Panc1 (cell line): ENCODE results near the gene RBFOX1. TPM values are rescaled to one million over a fixed set of nuclear protein-coding genes. Genes with fewer than 3 reads are reported as not detected.

ENCODE experiments used
- ATAC-seq: fragments of 200-7000 bp; cut with Tn5 transposase; 2 replicates; pipeline ENCODE4 v1.9.1; 2020; ENCODE audit warnings: mild to moderate bottlenecking, moderate library complexity
- BruUV-seq: library from RNA; stranded (reverse); fragments of 400-500 nt; replicated peaks from 2 replicates; lab custom pipeline; 2021; lab: Mats Ljungman, UMichigan
- CTCF ChIA-PET: fragments of 300-600 bp; sonication (Branson Sonifier 250); formaldehyde crosslinking; loops from one replicate; lab custom pipeline; 2022; ENCODE audit warnings: antibody characterized with exemption; lab: Charles Lee
- POLR2A ChIA-PET: fragments of 300-600 bp; sonication (Branson Sonifier 250); formaldehyde crosslinking; loops from one replicate; lab custom pipeline; 2022; ENCODE audit warnings: antibody characterized with exemption; lab: Charles Lee
- DNase-seq: peaks from one replicate; pipeline ENCODE4 v3.0.0-alpha.2; 2010; ENCODE audit warnings: low read depth, low spot score
- H3K27ac ChIP-seq: 2 replicates; pipeline ENCODE4 v1.5.1; 2011; ENCODE audit warnings: mild to moderate bottlenecking, low read length, inconsistent platforms
- H3K27me3 ChIP-seq: fragments of 200-500 bp; sonication (Bioruptor generic); 2 replicates; pipeline ENCODE4 v1.6.0; 2014; ENCODE audit warnings: low read length, inconsistent platforms; ENCODE audit not compliant: control insufficient read depth, insufficient read depth
- H3K36me3 ChIP-seq: fragments of 200-500 bp; sonication (Bioruptor generic); 2 replicates; pipeline ENCODE4 v1.5.1; 2014; ENCODE audit warnings: inconsistent platforms, mild to moderate bottlenecking, low read length, moderate library complexity; ENCODE audit not compliant: control insufficient read depth, insufficient read depth
- H3K4me1 ChIP-seq: 2 replicates; pipeline ENCODE4 v1.5.1; 2011; ENCODE audit warnings: inconsistent platforms, mild to moderate bottlenecking, low read length, moderate library complexity; ENCODE audit not compliant: control insufficient read depth, insufficient read depth
- H3K4me3 ChIP-seq, 2 experiments: 2 replicates each; pipeline ENCODE4 v1.5.1; 2011 to 2012; ENCODE audit warnings: low read depth in 2 of 2, low read length in 2 of 2, mild to moderate bottlenecking in 2 of 2, inconsistent platforms in 1 of 2, moderate library complexity in 1 of 2
- H3K9me3 ChIP-seq: fragments of 200-500 bp; sonication (Bioruptor generic); 2 replicates; pipeline ENCODE4 v1.5.1; 2014; ENCODE audit warnings: low read depth, mild to moderate bottlenecking, inconsistent platforms, low read length, moderate library complexity; ENCODE audit not compliant: control insufficient read depth, insufficient read depth
- POLR2AphosphoS5 ChIP-seq: IDR thresholded peaks from 2 replicates; pipeline ENCODE4 v1.6.1; 2012; ENCODE audit warnings: mild to moderate bottlenecking, low read depth, low read length, moderate library complexity
- SIN3A ChIP-seq: IDR thresholded peaks from 2 replicates; pipeline ENCODE4 v1.6.1; 2012; ENCODE audit warnings: low read depth, mild to moderate bottlenecking, low read length, moderate library complexity, borderline replicate concordance; ENCODE audit not compliant: insufficient read depth
- TCF7L2 ChIP-seq: IDR thresholded peaks from 2 replicates; pipeline ENCODE4 v1.6.1; 2011; ENCODE audit warnings: mild to moderate bottlenecking, low read depth, low read length, inconsistent platforms
- in situ Hi-C: cut with HindIII; loops from 2 replicates; pipeline ENCODE4 v1.10.0; 2016; ENCODE audit warnings: low sequenced_read_pairs, low pct_unique_long_range_greater_than_20kb
- intact Hi-C: fragments of 100-400 bp; cut with micrococcal nuclease; formaldehyde crosslinking; loops from one replicate; pipeline ENCODE4 v1.10.0; 2022; ENCODE audit not compliant: unreplicated experiment
- total RNA-seq: library from RNA; stranded (reverse); gene quantifications from one replicate; pipeline ENCODE4 v1.2.1, GENCODE V29; 2021; ENCODE audit not compliant: unreplicated experiment
- TF ChIP-seq, protein P1 (sequence below): fragments of 450-650 bp; IDR thresholded peaks from 2 replicates; pipeline ENCODE4 v1.5.1; 2017; ENCODE audit warnings: mild to moderate bottlenecking
- TF ChIP-seq, protein P2 (sequence below), 2 experiments: IDR thresholded peaks; 2 replicates each; pipeline ENCODE4 v1.6.1; 2011 to 2012; ENCODE audit warnings: low read depth in 2 of 2, control low read depth in 1 of 2, low read length in 1 of 2, mild to moderate bottlenecking in 1 of 2, moderate library complexity in 1 of 2; ENCODE audit not compliant: insufficient read depth in 1 of 2

The RBFOX1 gene
- total RNA-seq, 1 experiment from 2014 or later, result not detected

DNA sequence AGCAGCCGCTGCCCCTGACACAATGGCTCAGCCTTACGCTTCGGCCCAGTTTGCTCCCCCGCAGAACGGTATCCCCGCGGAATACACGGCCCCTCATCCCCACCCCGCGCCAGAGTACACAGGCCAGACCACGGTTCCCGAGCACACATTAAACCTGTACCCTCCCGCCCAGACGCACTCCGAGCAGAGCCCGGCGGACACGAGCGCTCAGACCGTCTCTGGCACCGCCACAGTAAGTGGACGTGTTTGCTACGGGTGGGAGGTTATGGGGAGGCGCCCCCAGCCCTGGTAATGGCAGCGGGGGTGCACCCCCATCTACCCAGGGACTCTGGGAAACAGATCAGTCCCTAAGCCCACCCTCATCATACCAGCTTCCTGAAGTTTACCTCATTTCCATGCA is 185.5 kb downstream of the RBFOX1 start:
- ChIA-PET CTCF (no interaction called here), POLR2A (no interaction called here)
- Histone ChIP-seq H3K4me3 (no peak overlapping the region), H3K27ac (no peak overlapping the region), H3K36me3 (no peaks in the 10 kb centered on the region), H3K4me1 (no peaks in the 10 kb centered on the region), H3K27me3 (no peaks in the 10 kb centered on the region), H3K9me3 (no peaks in the 10 kb centered on the region)
- BruUV-seq, result no TSS peak
- DNase-seq (no peak), ATAC-seq (no peak)
- TF ChIP-seq SIN3A (no peak), TCF7L2 (no peak), POLR2AphosphoS5 (no peak)
- TF ChIP-seq, protein P1, sequence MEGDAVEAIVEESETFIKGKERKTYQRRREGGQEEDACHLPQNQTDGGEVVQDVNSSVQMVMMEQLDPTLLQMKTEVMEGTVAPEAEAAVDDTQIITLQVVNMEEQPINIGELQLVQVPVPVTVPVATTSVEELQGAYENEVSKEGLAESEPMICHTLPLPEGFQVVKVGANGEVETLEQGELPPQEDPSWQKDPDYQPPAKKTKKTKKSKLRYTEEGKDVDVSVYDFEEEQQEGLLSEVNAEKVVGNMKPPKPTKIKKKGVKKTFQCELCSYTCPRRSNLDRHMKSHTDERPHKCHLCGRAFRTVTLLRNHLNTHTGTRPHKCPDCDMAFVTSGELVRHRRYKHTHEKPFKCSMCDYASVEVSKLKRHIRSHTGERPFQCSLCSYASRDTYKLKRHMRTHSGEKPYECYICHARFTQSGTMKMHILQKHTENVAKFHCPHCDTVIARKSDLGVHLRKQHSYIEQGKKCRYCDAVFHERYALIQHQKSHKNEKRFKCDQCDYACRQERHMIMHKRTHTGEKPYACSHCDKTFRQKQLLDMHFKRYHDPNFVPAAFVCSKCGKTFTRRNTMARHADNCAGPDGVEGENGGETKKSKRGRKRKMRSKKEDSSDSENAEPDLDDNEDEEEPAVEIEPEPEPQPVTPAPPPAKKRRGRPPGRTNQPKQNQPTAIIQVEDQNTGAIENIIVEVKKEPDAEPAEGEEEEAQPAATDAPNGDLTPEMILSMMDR, result no peak
- TF ChIP-seq, protein P2, sequence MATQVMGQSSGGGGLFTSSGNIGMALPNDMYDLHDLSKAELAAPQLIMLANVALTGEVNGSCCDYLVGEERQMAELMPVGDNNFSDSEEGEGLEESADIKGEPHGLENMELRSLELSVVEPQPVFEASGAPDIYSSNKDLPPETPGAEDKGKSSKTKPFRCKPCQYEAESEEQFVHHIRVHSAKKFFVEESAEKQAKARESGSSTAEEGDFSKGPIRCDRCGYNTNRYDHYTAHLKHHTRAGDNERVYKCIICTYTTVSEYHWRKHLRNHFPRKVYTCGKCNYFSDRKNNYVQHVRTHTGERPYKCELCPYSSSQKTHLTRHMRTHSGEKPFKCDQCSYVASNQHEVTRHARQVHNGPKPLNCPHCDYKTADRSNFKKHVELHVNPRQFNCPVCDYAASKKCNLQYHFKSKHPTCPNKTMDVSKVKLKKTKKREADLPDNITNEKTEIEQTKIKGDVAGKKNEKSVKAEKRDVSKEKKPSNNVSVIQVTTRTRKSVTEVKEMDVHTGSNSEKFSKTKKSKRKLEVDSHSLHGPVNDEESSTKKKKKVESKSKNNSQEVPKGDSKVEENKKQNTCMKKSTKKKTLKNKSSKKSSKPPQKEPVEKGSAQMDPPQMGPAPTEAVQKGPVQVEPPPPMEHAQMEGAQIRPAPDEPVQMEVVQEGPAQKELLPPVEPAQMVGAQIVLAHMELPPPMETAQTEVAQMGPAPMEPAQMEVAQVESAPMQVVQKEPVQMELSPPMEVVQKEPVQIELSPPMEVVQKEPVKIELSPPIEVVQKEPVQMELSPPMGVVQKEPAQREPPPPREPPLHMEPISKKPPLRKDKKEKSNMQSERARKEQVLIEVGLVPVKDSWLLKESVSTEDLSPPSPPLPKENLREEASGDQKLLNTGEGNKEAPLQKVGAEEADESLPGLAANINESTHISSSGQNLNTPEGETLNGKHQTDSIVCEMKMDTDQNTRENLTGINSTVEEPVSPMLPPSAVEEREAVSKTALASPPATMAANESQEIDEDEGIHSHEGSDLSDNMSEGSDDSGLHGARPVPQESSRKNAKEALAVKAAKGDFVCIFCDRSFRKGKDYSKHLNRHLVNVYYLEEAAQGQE (IDR thresholded peaks at IDR 0.05; ENCODE audit: insufficient read depth in 1 of 2, low read depth in 2 of 2, low read length in 1 of 2), result no peak
- intact Hi-C loops (no loop called here), in situ Hi-C loops (no loop called here)

DNA sequence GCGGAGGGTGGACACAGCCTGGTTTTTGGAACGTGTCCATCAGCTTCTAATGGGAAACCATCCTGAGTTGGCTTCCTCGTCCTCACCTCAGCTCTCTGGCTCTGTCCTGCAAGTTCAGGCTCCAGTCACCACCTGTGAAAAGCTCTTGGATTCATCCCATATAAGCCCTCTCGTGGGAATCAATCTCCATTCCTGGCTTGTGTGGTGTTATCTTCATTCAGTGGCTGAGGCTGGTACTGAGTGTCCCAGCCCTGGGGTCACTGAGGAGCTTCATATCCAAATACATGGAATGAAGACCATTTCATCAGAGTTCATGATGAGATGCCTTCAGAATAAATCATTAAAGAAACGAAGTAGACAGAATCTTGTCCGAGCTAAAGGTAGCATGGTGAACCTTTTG is 189.2 kb downstream of the RBFOX1 start:
- in situ Hi-C loops, result no loop called here
- ATAC-seq, result no peak
- CTCF ChIA-PET, result no interaction called here
- no peak for DNase-seq
- Histone ChIP-seq H3K36me3 (no peaks in the 10 kb centered on the region), H3K4me1 (no peaks in the 10 kb centered on the region), H3K27ac (no peak overlapping the region), H3K9me3 (no peaks in the 10 kb centered on the region), H3K27me3 (no peaks in the 10 kb centered on the region), H3K4me3 (no peak overlapping the region)
- POLR2A ChIA-PET, result no interaction called here
- intact Hi-C loops, result no loop called here
- TF ChIP-seq POLR2AphosphoS5 (no peak), TCF7L2 (no peak), SIN3A (no peak)
- TF ChIP-seq, protein P1, result no peak
- TF ChIP-seq, protein P2 (IDR thresholded peaks at IDR 0.05; ENCODE audit: insufficient read depth in 1 of 2, low read depth in 2 of 2, low read length in 1 of 2), result no peak
- no TSS peak for BruUV-seq
